ENCODE measurements around the gene WDR88. TPM values are rescaled to one million over a fixed set of nuclear protein-coding genes. Genes with fewer than 3 reads are reported as not detected.
"Not testable (repeated sequence)": the region's sequence is repeated elsewhere in the genome, so short reads cannot be mapped to it uniquely, and the experiment has no call there.

The WDR88 gene
- total RNA-seq, 2 experiments from 2014 or later = not detected

DNA sequence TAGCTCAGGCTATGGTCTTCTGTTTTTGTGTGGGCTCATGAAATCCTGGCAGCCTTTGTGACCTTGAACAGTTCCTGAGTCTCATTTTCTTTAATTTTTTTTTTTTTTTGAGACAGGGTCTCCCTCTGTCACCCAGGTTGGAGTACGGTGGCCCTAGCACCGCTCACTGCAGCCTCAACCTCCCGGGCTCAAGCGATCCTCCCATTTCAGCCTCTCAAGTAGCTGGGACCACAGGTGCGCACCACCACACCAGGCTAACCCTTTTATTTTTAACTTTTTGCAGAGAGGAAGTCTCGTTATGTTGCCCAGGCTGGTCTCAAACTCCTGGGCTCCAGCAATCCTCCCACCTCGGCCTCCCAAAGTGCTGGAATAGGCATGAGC lies 77.9 kb downstream of the WDR88 start:
- H3K4me1 Mint-ChIP-seq (ENCODE audit: low read depth); intact Hi-C loops (cut with micrococcal nuclease); H3K27ac Mint-ChIP-seq; POLR2A ChIA-PET; H3K36me3 Mint-ChIP-seq; H3K27me3 Mint-ChIP-seq; H3K4me3 Mint-ChIP-seq; DNase-seq; H3K9me3 Mint-ChIP-seq: not testable (repeated sequence)
- CTCF ChIA-PET = interaction anchor here (1.9 kb wide), 1 partner anchor 26 kb away, joined by 9 read pairs; no protein-coding TSS in a partner anchor

DNA sequence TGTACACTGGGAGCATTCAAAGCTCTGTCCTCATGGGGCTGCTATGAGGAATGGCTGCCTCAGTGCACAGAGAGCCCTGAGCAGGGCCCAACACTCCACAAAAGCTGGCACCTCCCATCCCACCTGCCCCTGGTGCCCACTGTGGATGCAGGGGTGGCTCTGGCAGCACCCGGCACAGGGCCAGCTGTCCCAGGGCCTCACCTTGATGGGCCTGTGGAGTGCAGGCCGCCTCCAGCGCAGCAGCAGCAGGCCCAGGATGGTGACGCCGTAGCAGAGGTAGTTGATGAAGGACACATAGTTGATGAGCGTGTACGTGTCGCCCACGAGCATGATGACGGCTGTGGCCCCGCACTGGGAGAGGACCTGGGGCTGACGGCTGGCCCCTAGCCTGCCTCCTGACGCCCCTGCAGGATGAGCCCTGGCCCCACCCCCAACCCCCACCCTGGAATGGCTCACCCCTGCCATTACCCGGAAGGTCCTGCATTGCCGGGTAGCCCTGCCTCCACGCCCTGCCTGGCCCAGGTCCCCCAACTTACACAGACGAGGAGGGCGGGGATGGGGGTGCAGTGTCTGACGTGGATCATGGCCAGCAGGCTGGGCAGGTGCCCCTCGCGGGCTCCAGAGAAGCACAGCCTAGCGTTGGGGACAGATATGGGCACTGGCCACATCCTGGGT lies 78.5 kb downstream of the WDR88 start:
- no peaks in the 10 kb centered on the region for H3K27me3 Mint-ChIP-seq
- H3K36me3 Mint-ChIP-seq = no peaks in the 10 kb centered on the region
- POLR2A ChIA-PET = no interaction called here
- H3K4me3 Mint-ChIP-seq = no peak overlapping the region
- no peak for DNase-seq
- no peak overlapping the region for H3K27ac Mint-ChIP-seq
- CTCF ChIA-PET = interaction anchor here (1.9 kb wide), 1 partner anchor 27 kb away, joined by 9 read pairs; no protein-coding TSS in a partner anchor
- no peaks in the 10 kb centered on the region for H3K4me1 Mint-ChIP-seq (ENCODE audit: low read depth)
- no peaks in the 10 kb centered on the region for H3K9me3 Mint-ChIP-seq
- intact Hi-C loops (cut with micrococcal nuclease) = no loop called here

DNA sequence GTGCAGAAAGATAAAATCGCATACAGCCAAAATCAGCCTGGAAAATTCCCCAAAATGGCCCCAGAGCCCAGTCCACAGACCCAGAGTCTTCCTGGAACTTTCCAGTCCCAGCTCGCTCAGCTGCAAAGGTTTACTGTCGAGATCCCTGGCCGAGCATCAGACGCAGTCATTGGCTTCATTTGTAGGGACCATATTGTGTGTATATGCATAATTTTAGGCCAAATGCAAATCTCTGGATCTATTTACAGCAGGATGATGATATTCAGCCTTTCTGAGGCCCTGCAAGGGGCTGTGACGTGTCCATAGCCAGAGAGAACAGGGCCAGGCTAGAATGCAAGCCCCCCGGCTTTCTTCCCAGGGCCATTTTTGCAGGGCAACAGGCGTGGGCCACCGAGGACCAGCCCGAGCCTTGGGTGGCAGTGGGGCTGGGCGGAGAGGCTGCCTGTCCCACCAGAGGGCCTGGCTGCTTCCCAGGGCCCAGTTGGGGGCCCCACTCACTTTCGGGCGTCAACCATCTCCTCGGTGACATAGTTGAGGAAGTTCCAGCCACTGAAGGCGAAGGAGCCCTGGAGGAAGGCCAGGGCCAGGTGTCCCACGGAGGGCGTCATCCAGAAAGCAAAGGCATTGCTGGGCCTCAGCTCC lies 80.0 kb downstream of the WDR88 start:
- H3K27ac Mint-ChIP-seq = no peak overlapping the region
- no peak overlapping the region for H3K4me3 Mint-ChIP-seq
- CTCF ChIA-PET = no interaction called here
- POLR2A ChIA-PET = no interaction called here
- H3K27me3 Mint-ChIP-seq = no peaks in the 10 kb centered on the region
- no peak for DNase-seq
- H3K36me3 Mint-ChIP-seq = no peaks in the 10 kb centered on the region
- H3K4me1 Mint-ChIP-seq (ENCODE audit: low read depth) = no peaks in the 10 kb centered on the region
- no peaks in the 10 kb centered on the region for H3K9me3 Mint-ChIP-seq
- intact Hi-C loops (cut with micrococcal nuclease) = no loop called here

DNA sequence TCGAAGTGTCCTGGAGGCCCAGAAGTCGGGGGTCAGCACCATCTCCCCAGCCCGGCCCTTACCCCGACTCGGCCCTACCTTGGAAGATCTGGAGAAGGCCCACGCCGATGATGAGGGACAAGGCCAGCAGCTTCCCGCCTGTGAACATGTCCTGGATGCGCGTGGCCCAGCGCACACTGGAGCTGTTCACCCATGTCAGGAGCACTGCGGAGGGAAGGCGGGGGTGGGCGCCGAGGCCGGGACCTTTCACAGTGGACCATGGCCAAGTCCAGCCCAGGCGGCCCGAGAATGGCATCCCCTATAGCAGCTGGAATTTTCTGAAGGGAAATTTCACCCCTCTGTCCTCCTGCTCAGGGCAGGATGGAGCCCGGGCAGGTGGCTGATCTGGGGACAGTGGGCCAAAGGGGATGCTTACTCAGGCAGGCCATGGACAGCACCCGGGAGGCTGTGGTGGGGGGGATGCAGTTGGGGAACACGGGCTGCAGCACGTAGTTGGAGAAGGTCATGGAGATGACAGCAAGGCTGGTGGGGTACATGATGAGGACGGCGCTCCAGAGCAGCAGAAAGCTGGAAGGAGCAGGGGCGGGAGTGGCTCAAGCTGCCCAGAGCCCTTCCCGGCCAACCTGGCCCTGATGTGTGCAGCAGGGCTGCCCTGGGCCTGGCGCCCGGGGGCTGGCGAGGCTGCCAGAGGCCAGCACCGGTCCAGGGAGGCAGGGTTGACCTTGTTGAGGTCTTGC lies 80.7 kb downstream of the WDR88 start:
- ChIA-PET POLR2A (no interaction called here), CTCF (no interaction called here)
- Mint-ChIP-seq H3K36me3 (no peaks in the 10 kb centered on the region), H3K27ac (no peak overlapping the region), H3K9me3 (no peaks in the 10 kb centered on the region), H3K4me1 (ENCODE audit: low read depth) (no peaks in the 10 kb centered on the region), H3K27me3 (no peaks in the 10 kb centered on the region), H3K4me3 (no peak overlapping the region)
- no peak for DNase-seq
- intact Hi-C loops (cut with micrococcal nuclease) = no loop called here

DNA sequence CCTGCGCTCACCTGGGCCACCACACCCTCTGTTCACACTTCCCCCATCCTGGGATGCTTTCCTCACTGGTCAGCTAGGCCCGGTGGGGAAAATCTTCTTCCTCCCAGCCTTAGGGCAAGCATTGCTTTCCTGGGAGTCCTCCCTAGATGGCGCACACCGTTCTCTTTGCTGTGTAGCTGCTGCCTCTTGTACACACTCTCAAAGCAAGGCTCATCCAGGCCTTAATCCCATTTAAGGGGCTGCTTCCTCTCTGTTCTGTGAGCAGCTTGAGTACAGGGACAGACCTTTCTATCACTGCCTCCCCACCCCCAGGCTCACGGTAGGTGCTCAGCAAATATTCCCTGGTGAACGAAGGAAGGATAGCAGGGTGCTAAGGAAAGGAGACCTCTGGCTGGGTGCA lies 82.7 kb downstream of the WDR88 start:
- H3K9me3 Mint-ChIP-seq = no peaks in the 10 kb centered on the region
- no peaks in the 10 kb centered on the region for H3K36me3 Mint-ChIP-seq
- no peak overlapping the region for H3K27ac Mint-ChIP-seq
- ChIA-PET POLR2A (no interaction called here), CTCF (interaction anchor here (0.9 kb wide), 1 partner anchor 191 kb away, joined by 3 read pairs; no protein-coding TSS in a partner anchor)
- no peaks in the 10 kb centered on the region for H3K27me3 Mint-ChIP-seq
- DNase-seq = no peak
- intact Hi-C loops (cut with micrococcal nuclease) = no loop called here
- no peaks in the 10 kb centered on the region for H3K4me1 Mint-ChIP-seq (ENCODE audit: low read depth)
- H3K4me3 Mint-ChIP-seq = no peak overlapping the region

DNA sequence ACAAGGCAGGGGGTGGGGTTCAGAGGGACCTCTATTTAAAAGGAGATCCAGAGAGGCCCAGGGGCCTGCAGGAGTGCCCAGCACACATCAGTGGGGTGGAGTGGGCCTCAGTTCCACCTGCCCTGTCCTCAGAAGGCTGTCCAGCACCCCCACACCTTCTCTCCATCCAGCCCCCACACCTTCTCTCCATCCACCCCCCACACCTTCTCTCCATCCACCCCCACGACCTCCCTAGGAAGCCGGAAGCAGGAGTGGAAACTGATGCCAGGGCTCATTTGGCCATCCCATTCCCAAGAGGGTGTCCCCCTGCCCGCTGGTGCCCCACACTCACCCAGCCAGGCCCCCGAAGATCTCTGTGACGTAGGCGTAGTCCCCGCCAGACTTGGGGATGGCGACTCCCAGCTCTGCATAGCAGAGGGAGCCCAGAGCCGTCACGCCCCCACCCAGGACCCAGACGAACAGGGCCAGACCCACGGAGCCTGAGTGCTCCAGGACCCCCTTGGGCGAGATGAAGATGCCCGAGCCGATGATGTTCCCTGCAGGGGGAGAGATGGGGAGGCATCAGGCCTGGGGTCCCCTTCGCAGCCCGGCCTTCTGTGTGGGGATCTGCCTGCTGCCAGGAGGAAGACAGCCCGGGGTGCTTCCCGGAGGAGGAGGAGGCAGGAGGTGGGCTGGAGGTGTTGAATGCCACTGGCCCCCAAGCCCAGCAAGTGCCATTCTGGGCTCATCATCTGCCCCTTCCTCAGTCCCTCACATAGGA lies 83.7 kb downstream of the WDR88 start:
- Mint-ChIP-seq H3K9me3 (no peaks in the 10 kb centered on the region), H3K36me3 (no peaks in the 10 kb centered on the region), H3K27ac (no peak overlapping the region), H3K4me3 (no peak overlapping the region), H3K4me1 (ENCODE audit: low read depth) (no peaks in the 10 kb centered on the region), H3K27me3 (no peaks in the 10 kb centered on the region)
- intact Hi-C loops (cut with micrococcal nuclease) = no loop called here
- no peak for DNase-seq
- ChIA-PET CTCF (interaction anchor here (1.1 kb wide), 1 partner anchor 71 kb away, joined by 3 read pairs; no protein-coding TSS in a partner anchor), POLR2A (no interaction called here)

DNA sequence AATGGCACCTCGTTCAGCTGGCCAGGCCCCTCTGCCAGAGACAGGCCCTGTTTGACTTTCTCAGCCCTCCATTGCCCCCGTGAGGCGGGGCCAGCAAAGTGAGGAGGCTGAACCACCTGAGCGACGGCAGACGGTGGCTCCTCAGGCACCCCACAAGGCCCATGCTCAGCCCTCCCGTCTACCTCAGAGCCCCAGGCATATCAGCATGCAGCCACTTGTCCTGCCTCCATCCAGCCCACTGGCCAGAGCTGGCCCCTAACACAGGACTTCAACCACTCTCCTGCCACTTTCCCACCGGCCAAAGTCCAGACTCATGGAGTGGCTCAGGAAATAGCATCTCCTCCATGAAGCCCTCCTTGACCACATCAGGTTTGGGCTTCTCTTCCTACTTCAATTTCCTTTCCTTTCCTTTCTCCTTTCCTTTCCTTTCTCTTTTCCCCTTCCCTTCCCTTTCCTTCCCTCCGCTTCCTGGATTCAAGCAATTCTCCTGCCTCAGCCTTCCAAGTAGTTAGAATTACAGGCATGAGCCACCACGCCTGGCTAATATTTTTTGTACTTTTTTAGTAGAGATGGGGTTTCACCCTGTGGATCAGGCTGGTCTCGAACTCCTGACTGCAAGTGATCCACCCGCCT lies 84.4 kb downstream of the WDR88 start:
- Mint-ChIP-seq H3K4me1 (ENCODE audit: low read depth) (no peaks in the 10 kb centered on the region), H3K4me3 (no peak overlapping the region), H3K27ac (no peak overlapping the region), H3K27me3 (peaks cover 7% of the 10 kb centered on the region), H3K9me3 (no peaks in the 10 kb centered on the region), H3K36me3 (no peaks in the 10 kb centered on the region)
- ChIA-PET CTCF (interaction anchor here (1.1 kb wide), 1 partner anchor 72 kb away, joined by 3 read pairs; no protein-coding TSS in a partner anchor), POLR2A (interaction anchor here (0.7 kb wide), 1 partner anchor 20 kb away, joined by 3 read pairs; no protein-coding TSS in a partner anchor)
- DNase-seq = no peak
- intact Hi-C loops (cut with micrococcal nuclease) = no loop called here

DNA sequence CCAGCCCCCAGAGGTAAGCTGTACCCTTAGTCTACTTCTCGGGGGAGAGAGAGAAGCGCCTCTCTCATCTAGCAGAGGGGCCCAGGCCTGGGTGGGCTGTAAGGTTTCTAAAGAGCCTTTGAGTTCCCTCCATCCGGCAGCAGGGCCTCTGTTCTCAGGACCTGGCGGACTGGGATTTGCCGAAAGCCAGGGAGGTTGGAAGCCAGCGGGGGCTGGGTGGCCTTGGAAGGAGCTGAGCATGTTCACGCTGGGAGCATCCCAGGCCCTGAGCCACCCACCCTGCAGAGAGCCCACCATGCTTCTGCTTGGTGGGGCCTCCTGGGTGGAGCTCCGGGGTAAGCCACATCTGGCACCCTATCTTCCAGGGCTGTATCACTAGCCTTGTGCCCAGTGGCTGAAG lies 86.0 kb downstream of the WDR88 start:
- ChIA-PET CTCF (interaction anchor here (0.6 kb wide), 1 partner anchor 123 kb away, joined by 3 read pairs; no protein-coding TSS in a partner anchor), POLR2A (no interaction called here)
- Mint-ChIP-seq H3K27me3 (peaks cover 13% of the 10 kb centered on the region), H3K9me3 (no peaks in the 10 kb centered on the region), H3K4me3 (no peak overlapping the region), H3K4me1 (ENCODE audit: low read depth) (no peaks in the 10 kb centered on the region), H3K27ac (no peak overlapping the region), H3K36me3 (no peaks in the 10 kb centered on the region)
- DNase-seq = no peak
- intact Hi-C loops (cut with micrococcal nuclease) = no loop called here

DNA sequence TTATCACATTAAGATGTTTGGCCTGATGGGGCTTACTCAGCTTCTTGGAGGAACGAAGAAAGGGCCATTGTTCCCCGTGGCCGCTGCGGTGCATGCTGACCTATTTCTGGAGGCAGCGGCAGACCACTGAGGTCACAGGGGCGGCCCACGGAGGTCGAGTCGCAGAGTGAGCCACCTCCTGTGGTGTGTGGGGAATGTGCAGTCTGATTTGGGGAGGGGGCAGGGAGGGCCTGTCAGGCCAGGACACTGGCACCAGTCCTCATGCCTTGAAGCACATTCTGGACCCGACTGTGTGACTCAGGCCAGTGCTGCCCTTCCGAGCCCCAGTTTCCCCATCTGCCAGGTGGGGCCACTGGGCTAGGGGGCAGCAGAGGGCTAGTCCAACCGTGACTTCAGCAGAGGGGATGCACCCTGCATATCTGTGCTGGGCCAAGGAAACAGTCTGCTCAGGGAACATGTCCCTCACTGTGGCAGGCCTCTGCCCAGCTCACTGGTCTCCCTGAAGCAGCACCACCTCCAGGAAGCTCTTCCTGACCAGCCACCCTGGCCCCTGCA lies 87.4 kb downstream of the WDR88 start:
- intact Hi-C loops (cut with micrococcal nuclease) = no loop called here
- no peak for DNase-seq
- Mint-ChIP-seq H3K4me3 (no peak overlapping the region), H3K27me3 (peaks cover 22% of the 10 kb centered on the region), H3K36me3 (no peaks in the 10 kb centered on the region), H3K9me3 (no peaks in the 10 kb centered on the region), H3K4me1 (ENCODE audit: low read depth) (no peaks in the 10 kb centered on the region), H3K27ac (no peak overlapping the region)
- ChIA-PET POLR2A (no interaction called here), CTCF (no interaction called here)

DNA sequence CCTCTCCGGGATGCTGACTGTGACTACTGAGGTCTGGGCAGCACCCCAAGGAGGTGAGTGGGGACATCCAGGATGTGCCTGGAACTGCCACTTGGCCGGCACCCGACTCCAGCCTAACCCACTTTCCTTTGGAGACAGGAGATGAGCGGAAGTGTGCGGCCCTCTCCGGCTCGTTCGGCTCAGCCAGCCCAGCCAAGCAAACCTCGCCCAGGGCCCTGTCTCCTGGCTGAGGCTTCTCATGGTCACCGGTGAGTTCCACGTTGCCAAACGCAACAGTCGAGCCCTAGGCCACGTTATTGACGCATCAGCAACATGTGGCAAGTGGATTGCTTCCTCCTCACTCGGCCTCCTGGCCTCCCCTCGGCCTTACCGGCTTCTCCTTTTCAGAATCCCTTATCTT lies 88.2 kb downstream of the WDR88 start:
- H3K36me3 Mint-ChIP-seq = no peaks in the 10 kb centered on the region
- peaks cover 30% of the 10 kb centered on the region for H3K27me3 Mint-ChIP-seq
- DNase-seq = no peak
- H3K4me1 Mint-ChIP-seq (ENCODE audit: low read depth) = peaks cover 3% of the 10 kb centered on the region
- no peak overlapping the region for H3K27ac Mint-ChIP-seq
- intact Hi-C loops (cut with micrococcal nuclease) = no loop called here
- H3K4me3 Mint-ChIP-seq = no peak overlapping the region
- no peaks in the 10 kb centered on the region for H3K9me3 Mint-ChIP-seq
- ChIA-PET CTCF (no interaction called here), POLR2A (no interaction called here)

DNA sequence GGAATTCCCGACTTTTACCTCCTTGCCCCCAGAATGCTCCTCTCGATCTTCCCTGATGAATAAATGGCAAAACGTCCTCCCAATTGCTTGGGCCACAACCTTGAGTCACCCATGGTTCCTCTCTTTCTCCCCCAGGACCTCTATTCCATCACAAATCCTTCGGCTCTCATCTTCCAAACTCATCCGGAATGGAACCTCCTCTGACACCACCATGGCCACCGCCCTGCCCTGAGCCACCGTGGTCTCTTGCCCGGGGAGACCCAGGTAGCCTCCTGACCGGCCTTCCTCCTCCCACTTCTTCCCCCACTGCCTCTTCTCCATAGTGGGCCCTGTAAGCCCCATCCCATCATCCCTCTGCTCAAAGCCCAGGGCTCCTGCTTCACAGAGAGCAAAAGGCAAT lies 88.8 kb downstream of the WDR88 start:
- Mint-ChIP-seq H3K4me3 (no peak overlapping the region), H3K27me3 (peaks cover 30% of the 10 kb centered on the region), H3K36me3 (no peaks in the 10 kb centered on the region), H3K27ac (no peak overlapping the region), H3K9me3 (no peaks in the 10 kb centered on the region), H3K4me1 (ENCODE audit: low read depth) (peaks cover 3% of the 10 kb centered on the region)
- CTCF ChIA-PET = interaction anchor here (1.1 kb wide), 1 partner anchor 15 kb away, joined by 4 read pairs; no protein-coding TSS in a partner anchor
- no peak for DNase-seq
- intact Hi-C loops (cut with micrococcal nuclease) = no loop called here
- POLR2A ChIA-PET = no interaction called here
